Measurements from ENCODE around the gene XPO6. TPM values are rescaled to one million over a fixed set of nuclear protein-coding genes. Genes with fewer than 3 reads are reported as not detected.

XPO6 gene
- total RNA-seq, 1 experiment from 2014 or later = 162 TPM

DNA sequence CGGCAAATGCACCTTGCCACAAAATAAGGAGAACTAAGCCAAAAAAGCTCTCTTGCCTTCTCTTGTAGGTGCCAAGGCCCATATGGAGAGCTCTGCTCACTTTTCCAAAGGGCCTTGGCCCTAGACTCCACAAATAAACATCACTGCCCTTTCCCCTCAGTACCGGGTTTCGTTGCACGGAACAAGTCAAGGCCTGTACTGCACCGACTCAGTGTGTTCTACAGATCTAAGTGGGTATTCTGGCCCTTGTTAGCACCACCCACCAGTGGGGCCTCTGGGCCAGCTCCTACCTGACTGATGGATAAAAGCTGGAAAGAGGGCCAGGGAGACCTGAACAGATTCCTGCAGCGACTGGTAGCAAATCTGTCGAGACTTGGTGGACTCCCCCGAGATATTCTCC is 104.5 kb downstream of the XPO6 start:
- BruUV-seq (replicated peaks) = no TSS peak
- Histone ChIP-seq H3K9me2 (ENCODE audit: insufficient read depth) (no peaks in the 10 kb centered on the region), H4K20me1 (ENCODE audit: insufficient read depth) (peaks cover 7% of the 10 kb centered on the region; the same call in 1 of the 2 replicates), H3K27me3 (ENCODE audit: insufficient read depth, low read length) (no peaks in the 10 kb centered on the region), H3K4me1 (ENCODE audit: control insufficient read depth in 1 of 2, insufficient read depth in 2 of 2, low read length in 2 of 2) (no peaks in the 10 kb centered on the region), H3K4me3 (replicated peaks in 1 of 2; ENCODE audit: low read depth in 1 of 2, low read length in 2 of 2) (no peak overlapping the region), H3K4me2 (ENCODE audit: low read length) (no peak overlapping the region), H3K9me3 (ENCODE audit: control insufficient read depth in 1 of 2, insufficient read depth in 1 of 2, low read depth in 1 of 2, low read length in 2 of 2) (no peaks in the 10 kb centered on the region), H3K9ac (ENCODE audit: low read length) (no peak overlapping the region), H2AFZ (ENCODE audit: low read depth, low read length, poor library complexity, severe bottlenecking) (no peak overlapping the region), H3K36me3 (ENCODE audit: control insufficient read depth in 1 of 2, insufficient read depth in 2 of 2, low read length in 2 of 2) (peaks cover 74 to 77% of the 10 kb centered on the region in 2 experiments), H3K27ac (ENCODE audit: low read depth, low read length) (no peak overlapping the region), H3K79me2 (ENCODE audit: insufficient read depth, low read length) (peaks cover 38% of the 10 kb centered on the region)
- TF ChIP-seq, protein P1, sequence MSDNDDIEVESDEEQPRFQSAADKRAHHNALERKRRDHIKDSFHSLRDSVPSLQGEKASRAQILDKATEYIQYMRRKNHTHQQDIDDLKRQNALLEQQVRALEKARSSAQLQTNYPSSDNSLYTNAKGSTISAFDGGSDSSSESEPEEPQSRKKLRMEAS (IDR thresholded peaks at IDR 0.05) = no peak
- no peak for TF ChIP-seq ZFX (IDR thresholded peaks at IDR 0.05)
- TF ChIP-seq JUND (IDR thresholded peaks at IDR 0.05) = no peak
- no peak for TF ChIP-seq RAD21 (IDR thresholded peaks at IDR 0.05; ENCODE audit: low read depth)
- no peak for TF ChIP-seq SRF (IDR thresholded peaks at IDR 0.05; ENCODE audit: low read depth)
- ATAC-seq (no peak), DNase-seq (ENCODE audit: low read depth, low spot score) (no peak)
- ChIA-PET RAD21 (ENCODE audit: low non-redundant PET in 1 of 2, low total read pairs in 2 of 2, uncharacterized antibody in 2 of 2, unreplicated experiment in 2 of 2) (no interaction called here), CTCF (no interaction called here), POLR2A (no interaction called here)
- intact Hi-C loops (cut with micrococcal nuclease) = no loop called here

DNA sequence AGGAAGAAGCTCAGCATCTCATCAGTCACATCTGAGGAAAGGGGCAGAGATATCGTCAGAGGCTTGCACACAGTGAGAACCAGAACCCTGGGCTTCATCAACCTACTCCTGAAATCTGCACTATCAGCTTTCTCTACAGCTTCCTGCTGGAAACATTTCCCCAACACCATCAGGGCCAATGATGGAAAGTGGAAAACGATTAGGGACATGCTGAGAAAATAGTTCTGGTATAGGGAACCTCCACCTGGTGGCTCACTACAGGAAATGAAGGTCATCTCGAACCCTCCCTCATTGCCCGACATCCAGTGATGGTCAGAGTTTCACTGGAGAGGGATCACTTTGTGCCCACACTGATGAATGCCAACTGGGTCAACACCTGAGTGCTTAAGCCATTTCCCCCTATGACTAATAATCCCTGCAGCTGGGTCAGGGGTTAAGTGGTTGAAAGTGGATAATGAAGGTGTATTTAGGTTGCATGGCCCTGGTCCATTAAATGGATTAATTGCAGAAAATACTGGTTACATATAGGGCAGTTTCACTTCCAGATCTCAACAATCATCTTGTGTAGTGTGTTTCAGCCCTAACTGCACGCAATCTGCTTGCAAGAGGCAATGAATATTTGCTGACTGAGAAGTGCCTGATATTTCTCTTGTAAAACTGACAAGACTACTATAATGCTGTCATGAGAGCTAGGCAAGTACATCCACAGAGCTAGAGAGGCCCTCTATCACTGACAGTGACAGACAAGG is 105.1 kb downstream of the XPO6 start:
- no peaks in the 10 kb centered on the region for H3K4me1 ChIP-seq (ENCODE audit: control insufficient read depth in 1 of 2, insufficient read depth in 2 of 2, low read length in 2 of 2)
- H3K9ac ChIP-seq (ENCODE audit: low read length) = no peak overlapping the region
- no peaks in the 10 kb centered on the region for H3K27me3 ChIP-seq (ENCODE audit: insufficient read depth, low read length)
- H4K20me1 ChIP-seq (ENCODE audit: insufficient read depth) = peaks cover 7% of the 10 kb centered on the region; the same call in 1 of the 2 replicates
- ChIA-PET CTCF (no interaction called here), POLR2A (no interaction called here), RAD21 (ENCODE audit: low non-redundant PET in 1 of 2, low total read pairs in 2 of 2, uncharacterized antibody in 2 of 2, unreplicated experiment in 2 of 2) (no interaction called here)
- H3K36me3 ChIP-seq (ENCODE audit: control insufficient read depth in 1 of 2, insufficient read depth in 2 of 2, low read length in 2 of 2) = peaks cover 71 to 77% of the 10 kb centered on the region in 2 experiments
- H3K9me2 ChIP-seq (ENCODE audit: insufficient read depth) = no peaks in the 10 kb centered on the region
- H2AFZ ChIP-seq (ENCODE audit: low read depth, low read length, poor library complexity, severe bottlenecking) = no peak overlapping the region
- no peak overlapping the region for H3K4me2 ChIP-seq (ENCODE audit: low read length)
- ATAC-seq = no peak
- H3K4me3 ChIP-seq (replicated peaks in 1 of 2; ENCODE audit: low read depth in 1 of 2, low read length in 2 of 2) = no peak overlapping the region
- no TSS peak for BruUV-seq (replicated peaks)
- intact Hi-C loops (cut with micrococcal nuclease) = no loop called here
- H3K79me2 ChIP-seq (ENCODE audit: insufficient read depth, low read length) = peaks cover 35% of the 10 kb centered on the region
- H3K27ac ChIP-seq (ENCODE audit: low read depth, low read length) = no peak overlapping the region
- DNase-seq (ENCODE audit: low read depth, low spot score) = no peak
- no peaks in the 10 kb centered on the region for H3K9me3 ChIP-seq (ENCODE audit: control insufficient read depth in 1 of 2, insufficient read depth in 1 of 2, low read depth in 1 of 2, low read length in 2 of 2)
- TF ChIP-seq, protein P2, sequence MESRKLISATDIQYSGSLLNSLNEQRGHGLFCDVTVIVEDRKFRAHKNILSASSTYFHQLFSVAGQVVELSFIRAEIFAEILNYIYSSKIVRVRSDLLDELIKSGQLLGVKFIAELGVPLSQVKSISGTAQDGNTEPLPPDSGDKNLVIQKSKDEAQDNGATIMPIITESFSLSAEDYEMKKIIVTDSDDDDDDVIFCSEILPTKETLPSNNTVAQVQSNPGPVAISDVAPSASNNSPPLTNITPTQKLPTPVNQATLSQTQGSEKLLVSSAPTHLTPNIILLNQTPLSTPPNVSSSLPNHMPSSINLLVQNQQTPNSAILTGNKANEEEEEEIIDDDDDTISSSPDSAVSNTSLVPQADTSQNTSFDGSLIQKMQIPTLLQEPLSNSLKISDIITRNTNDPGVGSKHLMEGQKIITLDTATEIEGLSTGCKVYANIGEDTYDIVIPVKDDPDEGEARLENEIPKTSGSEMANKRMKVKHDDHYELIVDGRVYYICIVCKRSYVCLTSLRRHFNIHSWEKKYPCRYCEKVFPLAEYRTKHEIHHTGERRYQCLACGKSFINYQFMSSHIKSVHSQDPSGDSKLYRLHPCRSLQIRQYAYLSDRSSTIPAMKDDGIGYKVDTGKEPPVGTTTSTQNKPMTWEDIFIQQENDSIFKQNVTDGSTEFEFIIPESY (IDR thresholded peaks at IDR 0.05; ENCODE audit: extremely low read depth, insufficient replicate concordance, low read length) = no peak
- TF ChIP-seq, protein P3, sequence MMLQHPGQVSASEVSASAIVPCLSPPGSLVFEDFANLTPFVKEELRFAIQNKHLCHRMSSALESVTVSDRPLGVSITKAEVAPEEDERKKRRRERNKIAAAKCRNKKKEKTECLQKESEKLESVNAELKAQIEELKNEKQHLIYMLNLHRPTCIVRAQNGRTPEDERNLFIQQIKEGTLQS (IDR thresholded peaks at IDR 0.05) = no peak

Data from HCT116 (cell line).